ENCODE results near the gene MORF4L2.
"Not testable (repeated sequence)": the region's sequence is repeated elsewhere in the genome, so short reads cannot be mapped to it uniquely, and the experiment has no call there.

Gene MORF4L2

GRCh38 chrX:103658681-103659433 is 27.6 kb downstream of the MORF4L2 start:
- Mint-ChIP-seq H3K36me3 (ENCODE audit: low read depth) (no peaks in the 10 kb centered on the region), H3K27me3 (ENCODE audit: low read depth) (peaks cover 3% of the 10 kb centered on the region), H3K4me1 (peaks cover 6% of the 10 kb centered on the region), H3K27ac (no peak overlapping the region), H3K9me3 (peaks cover 7% of the 10 kb centered on the region), H3K4me3 (no peak overlapping the region)
- TF ChIP-seq CTCF (IDR thresholded peaks at IDR 0.05; ENCODE audit: unreplicated experiment in 3 of 3) = no peak

GRCh38 chrX:103657066-103657465 is 29.4 kb downstream of the MORF4L2 start:
- H3K27ac Mint-ChIP-seq; H3K4me1 Mint-ChIP-seq; H3K27me3 Mint-ChIP-seq (ENCODE audit: low read depth); H3K4me3 Mint-ChIP-seq; H3K9me3 Mint-ChIP-seq; H3K36me3 Mint-ChIP-seq (ENCODE audit: low read depth): not testable (repeated sequence)

GRCh38 chrX:103656617-103657016 is 29.9 kb downstream of the MORF4L2 start:
- Mint-ChIP-seq H3K27ac (no peak overlapping the region), H3K36me3 (ENCODE audit: low read depth) (no peaks in the 10 kb centered on the region), H3K9me3 (peaks cover 7% of the 10 kb centered on the region), H3K4me1 (no peaks in the 10 kb centered on the region), H3K27me3 (ENCODE audit: low read depth) (peaks cover 6% of the 10 kb centered on the region), H3K4me3 (no peak overlapping the region)
- no peak for TF ChIP-seq CTCF (IDR thresholded peaks at IDR 0.05; ENCODE audit: unreplicated experiment in 3 of 3)

GRCh38 chrX:103655230-103656000 is 31.1 kb downstream of the MORF4L2 start:
- not testable (repeated sequence) for H3K4me3 Mint-ChIP-seq; H3K36me3 Mint-ChIP-seq (ENCODE audit: low read depth); H3K27me3 Mint-ChIP-seq (ENCODE audit: low read depth); H3K27ac Mint-ChIP-seq; H3K4me1 Mint-ChIP-seq; H3K9me3 Mint-ChIP-seq

GRCh38 chrX:103651151-103651773 is 35.2 kb downstream of the MORF4L2 start:
- peaks cover 6% of the 10 kb centered on the region for H3K27me3 Mint-ChIP-seq (ENCODE audit: low read depth)
- peaks cover 11% of the 10 kb centered on the region for H3K9me3 Mint-ChIP-seq
- no peaks in the 10 kb centered on the region for H3K4me1 Mint-ChIP-seq
- no peaks in the 10 kb centered on the region for H3K36me3 Mint-ChIP-seq (ENCODE audit: low read depth)
- H3K4me3 Mint-ChIP-seq = no peak overlapping the region
- no peak for TF ChIP-seq CTCF (IDR thresholded peaks at IDR 0.05; ENCODE audit: unreplicated experiment in 3 of 3)
- no peak overlapping the region for H3K27ac Mint-ChIP-seq

- Mint-ChIP-seq H3K36me3 (ENCODE audit: low read depth) (no peaks in the 10 kb centered on the region), H3K4me1 (no peaks in the 10 kb centered on the region), H3K4me3 (no peak overlapping the region), H3K27me3 (ENCODE audit: low read depth) (peaks cover 7% of the 10 kb centered on the region), H3K27ac (no peak overlapping the region), H3K9me3 (peaks cover 14% of the 10 kb centered on the region)
- TF ChIP-seq CTCF (IDR thresholded peaks at IDR 0.05; ENCODE audit: unreplicated experiment in 3 of 3) = no peak
Measured at GRCh38 chrX:103647630-103648029, 38.9 kb downstream of the MORF4L2 start.
